Measurements from ENCODE around the gene MYH7B.

MYH7B gene

GRCh38 chr20:34948030-34948429, 7.6 kb upstream of the MYH7B start:
- Histone ChIP-seq H3K4me1 (ENCODE audit: insufficient read depth, poor library complexity, severe bottlenecking) (peaks cover 68% of the 10 kb centered on the region), H3K27ac (ENCODE audit: poor library complexity, severe bottlenecking) (no peak overlapping the region), H3K27me3 (ENCODE audit: insufficient read depth, poor library complexity, severe bottlenecking) (no peaks in the 10 kb centered on the region), H3K4me3 (ENCODE audit: severe bottlenecking) (no peak overlapping the region), H3K36me3 (ENCODE audit: low read depth) (peaks cover 85% of the 10 kb centered on the region), H3K9me3 (ENCODE audit: severe bottlenecking) (no peaks in the 10 kb centered on the region)
- DNase-seq (ENCODE audit: low spot score), result no peak
- ATAC-seq (ENCODE audit: low read depth), result peak; percentile 71
- peak; percentile 71 for TF ChIP-seq CTCF (IDR thresholded peaks at IDR 0.05; ENCODE audit: poor library complexity, severe bottlenecking)

- ATAC-seq (ENCODE audit: low read depth) (no peak), DNase-seq (ENCODE audit: low spot score) (no peak)
- H3K27me3 ChIP-seq (ENCODE audit: insufficient read depth, poor library complexity, severe bottlenecking), result no peaks in the 10 kb centered on the region
- H3K36me3 ChIP-seq (ENCODE audit: low read depth), result peaks cover 83% of the 10 kb centered on the region
- H3K4me3 ChIP-seq (ENCODE audit: severe bottlenecking), result no peak overlapping the region
- no peak for TF ChIP-seq CTCF (IDR thresholded peaks at IDR 0.05; ENCODE audit: poor library complexity, severe bottlenecking)
- H3K4me1 ChIP-seq (ENCODE audit: insufficient read depth, poor library complexity, severe bottlenecking), result peaks cover 59% of the 10 kb centered on the region
- no peak overlapping the region for H3K27ac ChIP-seq (ENCODE audit: poor library complexity, severe bottlenecking)
- no peaks in the 10 kb centered on the region for H3K9me3 ChIP-seq (ENCODE audit: severe bottlenecking)
Observed at GRCh38 chr20:34949120-34949519, 6.5 kb upstream of the MYH7B start.

GRCh38 chr20:34951252-34951651, 4.4 kb upstream of the MYH7B start:
- H3K9me3 ChIP-seq (ENCODE audit: severe bottlenecking), result no peaks in the 10 kb centered on the region
- DNase-seq (ENCODE audit: low spot score), result no peak
- no peak for TF ChIP-seq CTCF (IDR thresholded peaks at IDR 0.05; ENCODE audit: poor library complexity, severe bottlenecking)
- H3K27ac ChIP-seq (ENCODE audit: poor library complexity, severe bottlenecking), result no peak overlapping the region
- H3K4me1 ChIP-seq (ENCODE audit: insufficient read depth, poor library complexity, severe bottlenecking), result peaks cover 47% of the 10 kb centered on the region
- ATAC-seq (ENCODE audit: low read depth), result no peak
- no peaks in the 10 kb centered on the region for H3K27me3 ChIP-seq (ENCODE audit: insufficient read depth, poor library complexity, severe bottlenecking)
- H3K36me3 ChIP-seq (ENCODE audit: low read depth), result peaks cover 64% of the 10 kb centered on the region
- H3K4me3 ChIP-seq (ENCODE audit: severe bottlenecking), result no peak overlapping the region

- ATAC-seq (ENCODE audit: low read depth), result no peak
- no peaks in the 10 kb centered on the region for H3K27me3 ChIP-seq (ENCODE audit: insufficient read depth, poor library complexity, severe bottlenecking)
- no peaks in the 10 kb centered on the region for H3K9me3 ChIP-seq (ENCODE audit: severe bottlenecking)
- no peak overlapping the region for H3K4me3 ChIP-seq (ENCODE audit: severe bottlenecking)
- peaks cover 60% of the 10 kb centered on the region for H3K36me3 ChIP-seq (ENCODE audit: low read depth)
- peak; percentile 80 for DNase-seq (ENCODE audit: low spot score)
- no peak overlapping the region for H3K27ac ChIP-seq (ENCODE audit: poor library complexity, severe bottlenecking)
- no peak for TF ChIP-seq CTCF (IDR thresholded peaks at IDR 0.05; ENCODE audit: poor library complexity, severe bottlenecking)
- peaks cover 47% of the 10 kb centered on the region for H3K4me1 ChIP-seq (ENCODE audit: insufficient read depth, poor library complexity, severe bottlenecking)
Observed at GRCh38 chr20:34951652-34952051, 4.0 kb upstream of the MYH7B start.

GRCh38 chr20:34952671-34953070, 3.0 kb upstream of the MYH7B start:
- Histone ChIP-seq H3K36me3 (ENCODE audit: low read depth) (peaks cover 50% of the 10 kb centered on the region), H3K27ac (ENCODE audit: poor library complexity, severe bottlenecking) (peak overlapping the region; percentile 3), H3K4me3 (ENCODE audit: severe bottlenecking) (no peak overlapping the region), H3K4me1 (ENCODE audit: insufficient read depth, poor library complexity, severe bottlenecking) (peaks cover 42% of the 10 kb centered on the region), H3K27me3 (ENCODE audit: insufficient read depth, poor library complexity, severe bottlenecking) (no peaks in the 10 kb centered on the region), H3K9me3 (ENCODE audit: severe bottlenecking) (no peaks in the 10 kb centered on the region)
- TF ChIP-seq CTCF (IDR thresholded peaks at IDR 0.05; ENCODE audit: poor library complexity, severe bottlenecking), result no peak
- ATAC-seq (ENCODE audit: low read depth) (no peak), DNase-seq (ENCODE audit: low spot score) (no peak)

Data from RWPE2 (cell line).